Right lobe of liver (tissue), 6 donors: Measurements from ENCODE around the gene SGK2. TPM values are rescaled to one million over a fixed set of nuclear protein-coding genes. Genes with fewer than 3 reads are reported as not detected.

Source experiments
- ATAC-seq, 4 donors: fragments of 200-7000 bp; cut with Tn5 transposase; one replicate each; pipeline ENCODE4 v1.9.1; 2020; ENCODE audit warnings: mild to moderate bottlenecking in 4 of 4, moderate library complexity in 4 of 4
- DNase-seq, 3 donors: peaks; one replicate each; pipeline ENCODE4 v3.0.0-alpha.2; 2020
- H3K27ac ChIP-seq, 3 donors: fragments of 200-600 bp; one replicate each; pipeline ENCODE4 v1.8.0; 2022
- H3K27me3 ChIP-seq, 2 donors: fragments of 200-600 bp; one replicate each; pipeline ENCODE4 v1.8.0; 2022
- H3K36me3 ChIP-seq, 4 donors: fragments of 200-600 bp; sonication (generic) in 1 of 4; one replicate each; pipeline versions ENCODE4 v1.5.1 to v1.8.0; 2017 to 2022; ENCODE audit warnings: control low read depth in 1 of 4
- H3K4me1 ChIP-seq, 4 donors: fragments of 200-600 bp; sonication (generic) in 1 of 4; one replicate each; pipeline versions ENCODE4 v1.5.1 to v1.8.0; 2017 to 2022; ENCODE audit warnings: control low read depth in 1 of 4
- H3K4me3 ChIP-seq, 3 donors: fragments of 200-600 bp; one replicate each; pipeline ENCODE4 v1.8.0; 2022
- H3K9me3 ChIP-seq, 4 donors: fragments of 200-600 bp; sonication (generic) in 1 of 4; one replicate each; pipeline versions ENCODE4 v1.5.1 to v1.8.0; 2017 to 2022; ENCODE audit warnings: control low read depth in 1 of 4
- CTCF ChIP-seq, 4 donors: fragments of 200-600 bp in 3 of 4; fragments of 450-650 bp in 1 of 4; IDR thresholded peaks; one replicate each; pipeline versions ENCODE4 v1.5.1 to v1.8.0; 2016 to 2022; ENCODE audit warnings: antibody characterized with exemption in 4 of 4, mild to moderate bottlenecking in 2 of 4
- POLR2A ChIP-seq: fragments of 450-650 bp; IDR thresholded peaks from one replicate; pipeline ENCODE4 v1.6.1; 2017; ENCODE audit warnings: antibody characterized with exemption, mild to moderate bottlenecking
- WGBS: methylation state at CpG from one replicate; pipeline ENCODE4 v1.1.6; 2018; ENCODE audit warnings: low coverage, low lambda C conversion rate; ENCODE audit not compliant: insufficient coverage; ENCODE audit errors: missing lambda C conversion rate; 5-methylcytosine and 5-hydroxymethylcytosine counted together
- intact Hi-C, 2 donors: fragments of 100-400 bp; cut with DNase I; formaldehyde crosslinking; loops; one replicate each; pipeline versions ENCODE4 v1.11.2 to v1.14.1; 2022
- total RNA-seq, 6 experiments: library from RNA; depleted of rRNA in 2 of 6; stranded (reverse); fragments of >200 nt in 2 of 6; fragmentation: NEBNext Ultra II Directional in 3 of 6; extraction: Animal tissue kit (Norgen Biotek cat#: 25700) in 3 of 6; gene quantifications; one replicate each; pipeline versions ENCODE4 v1.1.0 to v1.2.4, GENCODE V29; 2016 to 2023
- donor health status: DM: no; HTN: yes; CAD: no.
- donor health status: DM: no; HTN: no; CAD: no.
- donor health status: DM: no; HTN: no; CAD: no.
- donor health status: DM: no; HTN: yes; CAD: no.
- donor health status: DM: no; HTN: yes; CAD: no.

The SGK2 gene
- total RNA-seq, 6 experiments from 2014 or later = 47.3 to 80.2 (median 66.9) TPM

GRCh38 chr20:43520074-43520630 is 38.7 kb upstream of the SGK2 start:
- H3K4me1 ChIP-seq = no peaks in the 10 kb centered on the region
- H3K27ac ChIP-seq = no peak overlapping the region
- WGBS = 100% methylated on average over 1 of the region's 1 CpG
- no peak for DNase-seq
- no peak for ATAC-seq
- no peaks in the 10 kb centered on the region for H3K27me3 ChIP-seq
- no peaks in the 10 kb centered on the region for H3K36me3 ChIP-seq
- TF ChIP-seq CTCF (IDR thresholded peaks at IDR 0.05) (no peak), POLR2A (no peak)
- no peak overlapping the region for H3K4me3 ChIP-seq
- intact Hi-C loops = no loop called here
- H3K9me3 ChIP-seq = no peaks in the 10 kb centered on the region

- Histone ChIP-seq H3K27ac (no peak overlapping the region), H3K9me3 (no peaks in the 10 kb centered on the region), H3K4me3 (no peak overlapping the region), H3K4me1 (no peaks in the 10 kb centered on the region), H3K36me3 (no peaks in the 10 kb centered on the region), H3K27me3 (no peaks in the 10 kb centered on the region)
- no peak for TF ChIP-seq POLR2A
- TF ChIP-seq CTCF (IDR thresholded peaks at IDR 0.05) = no peak
- intact Hi-C loops = no loop called here
- 77% methylated on average over 3 of the region's 5 CpGs for WGBS
- DNase-seq (no peak), ATAC-seq (no peak)
Observed at GRCh38 chr20:43525021-43525420, 33.8 kb upstream of the SGK2 start.

GRCh38 chr20:43528258-43528875 is 30.5 kb upstream of the SGK2 start:
- Histone ChIP-seq H3K9me3 (no peaks in the 10 kb centered on the region), H3K27me3 (no peaks in the 10 kb centered on the region), H3K4me3 (no peak overlapping the region), H3K4me1 (no peaks in the 10 kb centered on the region), H3K36me3 (no peaks in the 10 kb centered on the region), H3K27ac (no peak overlapping the region)
- intact Hi-C loops = no loop called here
- DNase-seq (no peak), ATAC-seq (no peak)
- WGBS = 89% methylated on average over 3 of the region's 8 CpGs
- TF ChIP-seq POLR2A (no peak), CTCF (IDR thresholded peaks at IDR 0.05) (no peak)

- no peaks in the 10 kb centered on the region for H3K9me3 ChIP-seq
- ATAC-seq (no peak), DNase-seq (no peak)
- no peak overlapping the region for H3K27ac ChIP-seq
- WGBS = 60% methylated on average over 2 of the region's 5 CpGs
- no peaks in the 10 kb centered on the region for H3K27me3 ChIP-seq
- no peak for TF ChIP-seq POLR2A
- TF ChIP-seq CTCF (IDR thresholded peaks at IDR 0.05) = no peak
- no peaks in the 10 kb centered on the region for H3K4me1 ChIP-seq
- no peak overlapping the region for H3K4me3 ChIP-seq
- intact Hi-C loops = no loop called here
- no peaks in the 10 kb centered on the region for H3K36me3 ChIP-seq
Observed at GRCh38 chr20:43529051-43529450, 29.8 kb upstream of the SGK2 start.
